GM18873 (cell line): ENCODE results near the gene FRMD1.

Source experiments
- ATAC-seq: cut with Tn5 transposase; IDR thresholded peaks from one replicate; pipeline ENCODE4 v1.9.1; 2021; ENCODE audit warnings: mild to moderate bottlenecking, moderate library complexity, moderate number of reproducible peaks; ENCODE audit not compliant: unreplicated experiment, low FRiP score

Gene FRMD1

DNA sequence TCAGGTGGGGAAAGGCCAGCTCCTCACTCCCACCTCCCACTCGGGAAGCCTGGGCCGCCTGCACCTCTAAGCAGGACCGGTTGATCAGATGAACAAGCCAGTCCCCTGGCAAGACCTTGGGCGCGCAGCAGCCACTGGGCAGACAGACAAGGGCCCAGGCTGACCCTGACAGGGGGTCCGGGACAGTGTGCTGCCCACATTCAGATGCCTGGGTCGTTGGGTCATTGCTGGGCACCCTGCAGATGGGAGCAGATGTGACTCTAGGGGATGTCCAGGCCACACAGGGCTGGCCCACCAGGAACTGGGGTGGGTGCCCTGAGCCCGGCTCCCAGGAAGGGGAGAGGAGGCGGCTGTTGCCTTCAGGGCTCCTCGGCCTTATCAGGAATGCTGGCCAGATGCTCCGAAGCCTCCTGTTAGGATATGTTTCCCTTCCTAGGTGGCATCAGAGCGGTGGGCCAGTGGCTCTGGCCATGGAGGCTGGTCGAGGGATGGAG lies 17.3 kb upstream of the FRMD1 start:
- no peak for ATAC-seq

DNA sequence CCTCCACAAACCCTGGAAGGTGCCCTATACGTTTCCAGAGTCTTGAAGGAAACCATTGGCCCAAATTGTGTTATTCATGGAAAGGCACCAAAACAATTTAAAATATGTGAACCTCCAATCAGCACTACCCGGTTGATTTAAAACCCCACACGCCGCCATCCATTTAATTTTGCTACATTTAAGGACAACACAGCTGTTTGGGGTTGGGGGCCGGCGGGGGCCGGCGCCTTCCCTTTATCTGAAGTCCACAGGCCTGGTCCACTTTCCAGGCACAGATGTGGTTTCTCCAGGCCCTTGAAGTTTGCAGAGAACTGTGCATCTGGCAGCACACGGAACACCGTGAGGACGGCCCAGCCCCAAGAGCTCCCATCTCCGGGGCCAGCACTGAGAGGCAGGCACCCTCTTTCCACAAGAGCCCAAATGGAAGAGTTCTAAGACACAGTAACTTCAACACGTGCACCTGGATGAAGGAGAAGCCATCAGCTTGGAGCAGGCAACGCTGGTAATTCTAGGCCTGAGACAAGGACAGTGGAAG lies 16.8 kb upstream of the FRMD1 start:
- no peak for ATAC-seq

- no peak for ATAC-seq
Observed at GRCh38 chr6:168095171-168095691, 16.2 kb upstream of the FRMD1 start.

- ATAC-seq = no peak
Observed at GRCh38 chr6:168093634-168094033, 14.6 kb upstream of the FRMD1 start.

DNA sequence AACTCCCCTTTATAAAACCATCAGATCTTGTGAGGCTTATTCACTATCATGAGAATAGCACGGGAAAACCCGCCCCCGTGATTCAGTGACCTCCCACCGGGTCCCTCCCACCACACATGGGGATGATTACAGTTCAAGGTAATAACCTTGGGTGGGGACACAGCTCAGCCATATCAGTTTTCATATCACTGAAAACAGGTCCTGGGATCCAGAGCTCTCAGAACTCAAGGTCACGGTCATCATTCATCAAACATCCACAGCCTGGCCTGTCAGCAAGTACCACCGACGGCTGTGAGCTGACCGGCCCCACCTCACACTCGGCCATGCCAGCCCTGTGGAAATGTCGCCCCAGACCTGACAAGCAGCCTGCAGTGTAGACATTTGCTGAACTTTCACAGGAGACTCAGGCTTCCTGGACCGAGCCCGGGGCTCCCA lies 14.1 kb upstream of the FRMD1 start:
- no peak for ATAC-seq

DNA sequence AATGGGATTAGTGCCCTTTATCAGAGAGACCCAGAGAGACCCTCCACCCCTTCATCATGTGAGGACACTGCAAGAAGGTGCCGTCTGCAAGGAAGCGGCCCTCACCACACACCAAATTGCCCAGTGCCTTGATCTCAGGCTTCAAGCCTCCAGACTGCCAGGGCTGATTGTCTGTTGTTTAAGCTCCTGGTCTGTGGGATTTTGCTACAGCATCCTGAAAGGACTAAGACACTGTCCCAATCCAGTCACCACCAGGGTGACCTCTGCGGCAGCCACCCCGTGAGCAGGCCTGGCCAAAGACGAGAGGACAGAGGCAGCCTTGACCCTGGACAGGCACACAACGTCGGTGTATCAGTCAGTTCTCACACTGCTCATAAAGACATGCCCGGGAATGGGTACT lies 13.5 kb upstream of the FRMD1 start:
- ATAC-seq = no peak

GRCh38 chr6:168091381-168092264 lies 12.6 kb upstream of the FRMD1 start:
- ATAC-seq = no peak

- ATAC-seq = no peak
Observed at GRCh38 chr6:168090706-168091105, 11.7 kb upstream of the FRMD1 start.

DNA sequence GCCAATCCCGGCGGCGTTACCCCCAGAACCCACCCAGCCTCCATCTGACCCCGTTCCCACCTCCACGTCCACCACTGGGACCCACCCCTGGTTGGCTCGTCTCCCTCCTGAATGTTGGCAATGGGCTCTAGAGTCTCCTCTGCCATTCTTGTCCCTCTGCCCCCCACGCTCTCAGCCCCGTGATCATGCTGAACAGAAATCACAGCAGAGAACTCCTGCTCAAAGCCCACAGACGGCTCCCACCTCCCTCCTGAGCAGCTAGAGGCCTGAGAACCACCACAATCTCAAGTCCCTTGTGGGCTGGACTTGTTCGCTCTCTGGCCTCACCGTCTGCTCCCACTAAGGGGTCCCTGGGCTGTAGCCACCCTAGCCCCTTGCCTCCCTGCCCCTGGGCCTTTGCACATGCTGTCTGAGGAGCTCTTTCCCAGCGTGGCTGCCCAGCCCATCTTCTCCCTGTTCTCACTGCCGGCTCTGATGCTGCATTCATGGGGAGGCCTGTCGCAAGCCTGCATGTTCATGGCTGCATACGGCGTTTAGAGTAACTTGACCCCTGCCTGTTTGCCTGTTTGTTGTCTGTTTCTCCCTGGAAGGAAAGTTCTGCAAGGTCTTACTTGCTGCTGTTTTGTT lies 11.2 kb upstream of the FRMD1 start:
- ATAC-seq = no peak

- no peak for ATAC-seq
Observed at GRCh38 chr6:168089186-168090063, 10.4 kb upstream of the FRMD1 start.

DNA sequence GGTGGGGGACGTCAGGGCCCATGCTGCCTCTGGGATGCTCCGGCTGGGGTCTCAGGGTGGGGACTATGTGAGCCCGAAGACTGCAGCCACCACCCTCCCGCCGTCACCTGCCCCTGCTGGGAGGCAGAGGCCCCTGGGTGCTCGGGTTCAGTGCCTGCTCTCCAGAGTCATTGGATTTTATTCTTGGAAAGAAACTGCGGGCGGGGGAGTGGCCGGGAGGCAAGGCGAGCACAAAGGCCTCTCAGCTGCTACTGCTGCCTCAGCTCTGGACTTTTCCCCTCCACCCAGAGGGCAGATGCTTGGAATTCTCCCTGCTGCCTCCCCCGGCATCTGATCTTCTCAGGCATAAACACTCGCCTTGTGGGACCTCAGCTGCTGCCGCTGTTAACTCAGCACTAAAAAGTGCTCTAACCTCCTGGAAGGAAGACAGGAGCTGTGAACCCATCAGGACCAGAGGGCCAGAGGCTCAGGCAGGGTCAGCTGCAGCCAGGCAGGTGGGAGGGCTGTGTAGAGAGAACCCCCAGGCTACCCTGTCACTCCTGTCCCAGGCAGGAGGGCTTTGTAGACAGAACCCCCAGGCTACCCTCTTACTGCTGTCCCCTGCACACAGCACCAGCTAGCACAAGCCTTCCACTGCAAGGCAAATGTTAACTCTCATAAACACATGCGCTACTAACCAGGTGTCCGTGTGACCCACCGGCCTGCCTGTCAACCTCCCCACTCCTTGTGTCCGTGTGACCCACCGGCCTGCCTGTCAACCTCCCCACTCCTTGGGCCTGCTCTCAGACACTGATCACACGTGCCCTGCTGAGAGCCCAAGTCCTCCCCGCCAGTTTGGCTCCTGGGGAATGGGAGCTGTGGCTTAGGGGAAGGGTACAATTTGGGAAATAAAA lies 9.4 kb upstream of the FRMD1 start:
- ATAC-seq = no peak

DNA sequence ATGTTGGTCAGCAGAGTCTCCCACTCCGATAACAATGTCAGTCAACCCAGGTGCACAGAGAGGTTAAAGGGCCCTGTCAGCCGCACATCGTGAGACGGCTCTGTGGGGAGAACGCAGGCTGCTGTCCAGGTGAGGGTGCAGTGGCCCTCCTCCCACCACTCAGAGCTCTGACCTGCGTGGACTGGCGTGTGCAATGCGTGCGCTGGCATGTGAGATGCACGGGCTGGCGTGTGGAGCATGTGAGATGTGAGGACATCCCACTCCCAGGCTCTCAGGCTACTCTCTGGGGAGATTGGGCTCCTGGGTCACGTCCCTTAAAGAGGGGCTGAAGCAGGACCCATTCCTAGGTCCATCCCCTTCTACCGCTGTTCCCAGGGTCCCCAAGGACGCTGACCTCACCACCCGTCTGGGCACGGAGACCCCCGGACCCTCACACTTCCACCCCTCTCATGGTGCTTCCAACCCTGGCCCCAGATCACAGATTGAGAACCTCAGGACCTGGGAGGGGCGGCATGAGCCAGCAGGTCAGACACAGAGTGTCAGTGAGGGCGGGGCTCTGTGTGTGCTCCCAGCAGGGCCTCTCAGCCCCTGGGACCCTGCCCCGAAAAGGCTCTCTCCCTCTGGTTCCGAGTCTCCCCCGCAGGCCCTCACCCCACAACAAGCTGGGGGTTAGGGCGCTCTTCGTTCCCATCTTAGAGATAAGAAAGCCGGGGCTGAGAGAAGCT lies 8.6 kb upstream of the FRMD1 start:
- ATAC-seq = no peak

GRCh38 chr6:168086616-168087015 lies 7.6 kb upstream of the FRMD1 start:
- no peak for ATAC-seq

DNA sequence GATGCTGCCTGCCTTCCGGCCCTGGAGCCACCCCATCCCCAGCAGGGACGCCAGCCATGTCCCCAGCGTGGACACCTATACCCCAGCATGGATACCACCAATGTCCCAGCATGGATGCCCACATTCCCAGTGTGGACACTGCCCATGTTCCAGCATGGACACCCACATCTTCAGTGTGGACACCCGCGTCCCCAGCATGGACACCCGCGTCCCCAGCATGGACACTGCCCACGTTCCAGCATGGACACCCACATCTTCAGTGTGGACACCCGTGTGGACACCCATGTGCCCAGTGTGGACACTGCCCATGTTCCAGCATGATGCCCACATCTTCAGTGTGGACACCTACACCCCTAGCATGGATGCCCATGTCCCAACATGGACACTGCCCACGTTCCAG lies 7.1 kb upstream of the FRMD1 start:
- ATAC-seq = no peak

GRCh38 chr6:168084465-168085160 lies 5.6 kb upstream of the FRMD1 start:
- no peak for ATAC-seq

GRCh38 chr6:168083514-168083885 lies 4.5 kb upstream of the FRMD1 start:
- ATAC-seq = no peak

GRCh38 chr6:168082860-168083513 lies 4.0 kb upstream of the FRMD1 start:
- no peak for ATAC-seq
